Measurements from ENCODE around the gene OGN.

OGN gene

DNA sequence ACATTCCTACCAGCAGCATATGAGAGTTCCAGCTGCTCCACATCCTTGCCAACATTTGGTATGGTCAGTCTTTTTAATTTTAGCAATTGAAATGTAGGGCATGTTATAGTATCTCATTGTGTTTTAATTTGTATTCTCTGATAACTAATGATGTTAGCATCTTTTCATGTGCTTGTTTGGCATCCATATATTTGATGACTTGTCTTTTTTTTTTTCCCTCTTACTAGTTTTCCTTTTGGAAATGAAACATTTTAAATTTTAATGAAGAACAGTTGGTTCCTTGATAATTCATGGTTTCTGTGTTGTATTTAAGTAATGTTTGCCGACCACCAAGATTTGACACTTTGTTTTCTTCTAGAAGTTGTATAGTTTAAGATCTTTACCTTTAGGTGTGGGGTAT, 8.8 kb downstream of the OGN start:
- H3K27ac Mint-ChIP-seq (ENCODE audit: low read depth) = no peak overlapping the region
- H3K27me3 Mint-ChIP-seq = no peaks in the 10 kb centered on the region
- no peaks in the 10 kb centered on the region for H3K36me3 Mint-ChIP-seq (ENCODE audit: insufficient read depth)
- DNase-seq (ENCODE audit: low spot score in 2 of 2) (no peak), ATAC-seq (replicated peaks; ENCODE audit: extremely low read depth, poor library complexity, severe bottlenecking) (no peak)
- no peaks in the 10 kb centered on the region for H3K4me1 Mint-ChIP-seq
- no peaks in the 10 kb centered on the region for H3K9me3 Mint-ChIP-seq
- H3K4me3 Mint-ChIP-seq = no peak overlapping the region

DNA sequence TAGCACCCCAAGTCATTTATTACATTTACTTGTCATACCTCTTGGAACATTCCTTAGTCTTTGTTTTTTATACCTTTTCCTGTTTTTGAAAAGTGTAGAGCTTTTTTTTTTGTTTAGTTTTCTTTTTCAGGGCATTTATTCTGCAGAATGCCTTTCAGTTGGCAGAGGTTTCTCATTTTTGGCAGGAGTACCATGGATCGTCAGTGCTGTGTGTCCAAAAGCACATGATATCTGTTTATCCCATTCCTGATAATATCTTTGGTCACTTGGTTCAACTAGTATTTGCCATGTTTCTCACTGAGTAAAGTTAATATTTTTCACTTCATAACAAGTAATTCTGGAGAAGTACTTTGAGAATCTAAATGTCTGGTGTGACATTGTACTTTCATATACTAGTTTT, 10.7 kb downstream of the OGN start:
- Mint-ChIP-seq H3K27ac (ENCODE audit: low read depth) (no peak overlapping the region), H3K4me1 (no peaks in the 10 kb centered on the region), H3K27me3 (no peaks in the 10 kb centered on the region), H3K36me3 (ENCODE audit: insufficient read depth) (no peaks in the 10 kb centered on the region), H3K9me3 (no peaks in the 10 kb centered on the region), H3K4me3 (no peak overlapping the region)
- DNase-seq (ENCODE audit: low spot score in 2 of 2) = no peak
- no peak for ATAC-seq (replicated peaks; ENCODE audit: extremely low read depth, poor library complexity, severe bottlenecking)

DNA sequence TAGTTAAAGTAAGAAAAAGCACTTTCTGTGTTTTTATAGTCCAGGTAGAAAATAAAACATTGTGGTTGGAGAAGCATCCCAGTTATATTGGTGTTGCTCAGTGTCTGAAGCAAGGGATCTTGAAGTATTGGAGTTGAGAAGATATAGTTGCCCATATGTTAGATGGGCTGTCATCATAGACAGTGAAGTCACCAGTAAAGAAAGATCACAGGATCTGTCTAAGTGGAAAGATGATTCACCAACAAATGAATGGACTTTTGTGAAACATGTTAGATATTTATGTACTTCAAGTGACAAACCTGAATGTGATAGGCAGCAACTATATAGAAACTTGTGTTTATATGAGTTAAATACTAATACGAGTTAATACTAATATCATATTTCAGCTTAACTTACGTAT, 11.7 kb downstream of the OGN start:
- no peaks in the 10 kb centered on the region for H3K9me3 Mint-ChIP-seq
- H3K36me3 Mint-ChIP-seq (ENCODE audit: insufficient read depth) = no peaks in the 10 kb centered on the region
- ATAC-seq (replicated peaks; ENCODE audit: extremely low read depth, poor library complexity, severe bottlenecking) = no peak
- H3K4me1 Mint-ChIP-seq = no peaks in the 10 kb centered on the region
- DNase-seq (ENCODE audit: low spot score in 2 of 2) = no peak
- no peak overlapping the region for H3K27ac Mint-ChIP-seq (ENCODE audit: low read depth)
- no peak overlapping the region for H3K4me3 Mint-ChIP-seq
- H3K27me3 Mint-ChIP-seq = no peaks in the 10 kb centered on the region

DNA sequence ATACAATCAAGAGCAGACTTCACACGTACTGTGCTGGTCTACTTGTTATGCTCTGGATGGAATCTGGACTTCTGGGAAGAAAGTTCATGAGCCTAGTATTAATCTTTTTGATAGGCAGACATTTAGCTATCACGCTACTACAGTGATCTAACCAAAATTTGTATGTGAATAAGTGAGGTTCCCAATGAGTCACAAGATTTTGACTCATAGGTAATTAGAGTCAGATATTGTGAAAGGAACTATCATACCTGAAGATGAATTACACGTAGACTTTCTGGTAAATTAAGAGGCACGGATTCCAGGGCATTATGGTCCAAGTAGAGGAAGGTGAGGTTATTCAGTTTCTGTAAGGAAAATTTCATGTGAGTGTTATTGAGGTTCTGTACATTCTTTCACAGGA, 18.4 kb downstream of the OGN start:
- Mint-ChIP-seq H3K27ac (ENCODE audit: low read depth) (no peak overlapping the region), H3K9me3 (no peaks in the 10 kb centered on the region), H3K4me3 (no peak overlapping the region), H3K4me1 (no peaks in the 10 kb centered on the region), H3K36me3 (ENCODE audit: insufficient read depth) (no peaks in the 10 kb centered on the region), H3K27me3 (no peaks in the 10 kb centered on the region)
- no peak for ATAC-seq (replicated peaks; ENCODE audit: extremely low read depth, poor library complexity, severe bottlenecking)
- DNase-seq (ENCODE audit: low spot score in 2 of 2) = no peak

DNA sequence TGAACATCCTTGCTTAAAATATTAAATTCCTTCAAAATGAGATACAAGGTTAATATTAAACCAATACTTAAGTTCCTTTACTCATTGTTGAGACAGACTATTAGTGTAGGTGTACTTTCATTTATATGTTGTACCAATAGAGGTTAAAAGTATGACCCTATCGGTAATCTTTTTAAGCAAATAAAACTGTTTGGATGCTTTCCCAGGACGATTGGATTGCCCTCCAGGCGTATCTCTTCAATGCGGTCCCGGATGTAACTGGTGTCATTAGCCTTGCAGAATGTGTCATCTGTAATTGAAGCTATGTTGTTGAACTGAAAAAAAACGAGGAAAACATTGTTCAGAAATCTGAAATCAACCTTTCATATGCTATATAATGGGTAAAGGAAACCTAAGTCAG, 18.9 kb downstream of the OGN start:
- ATAC-seq (replicated peaks; ENCODE audit: extremely low read depth, poor library complexity, severe bottlenecking) = no peak
- no peak for DNase-seq (ENCODE audit: low spot score in 2 of 2)
- Mint-ChIP-seq H3K4me1 (no peaks in the 10 kb centered on the region), H3K27me3 (no peaks in the 10 kb centered on the region), H3K27ac (ENCODE audit: low read depth) (no peak overlapping the region), H3K9me3 (no peaks in the 10 kb centered on the region), H3K4me3 (no peak overlapping the region), H3K36me3 (ENCODE audit: insufficient read depth) (no peaks in the 10 kb centered on the region)

DNA sequence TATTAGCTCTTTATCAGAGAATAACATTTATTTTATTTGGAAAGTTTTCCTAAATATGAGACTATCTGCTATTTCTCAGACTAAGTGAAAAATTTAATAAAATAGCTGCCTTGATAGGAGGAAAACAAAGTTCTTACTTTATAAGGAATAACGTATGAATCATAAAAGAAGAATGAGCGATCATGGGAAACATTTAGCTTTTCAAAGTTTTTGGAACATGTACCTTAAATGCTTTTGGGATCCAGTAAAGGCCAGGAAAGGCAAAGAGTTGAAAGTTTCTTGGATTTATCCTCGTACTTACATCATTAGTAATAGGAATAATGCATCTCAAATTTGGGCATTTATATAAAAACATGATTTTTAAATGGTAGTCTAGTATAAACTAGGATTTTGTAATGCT, 19.4 kb downstream of the OGN start:
- H3K27ac Mint-ChIP-seq (ENCODE audit: low read depth) = no peak overlapping the region
- no peak overlapping the region for H3K4me3 Mint-ChIP-seq
- no peaks in the 10 kb centered on the region for H3K9me3 Mint-ChIP-seq
- ATAC-seq (replicated peaks; ENCODE audit: extremely low read depth, poor library complexity, severe bottlenecking) (no peak), DNase-seq (ENCODE audit: low spot score in 2 of 2) (no peak)
- H3K4me1 Mint-ChIP-seq = no peaks in the 10 kb centered on the region
- H3K27me3 Mint-ChIP-seq = no peaks in the 10 kb centered on the region
- H3K36me3 Mint-ChIP-seq (ENCODE audit: insufficient read depth) = no peaks in the 10 kb centered on the region

DNA sequence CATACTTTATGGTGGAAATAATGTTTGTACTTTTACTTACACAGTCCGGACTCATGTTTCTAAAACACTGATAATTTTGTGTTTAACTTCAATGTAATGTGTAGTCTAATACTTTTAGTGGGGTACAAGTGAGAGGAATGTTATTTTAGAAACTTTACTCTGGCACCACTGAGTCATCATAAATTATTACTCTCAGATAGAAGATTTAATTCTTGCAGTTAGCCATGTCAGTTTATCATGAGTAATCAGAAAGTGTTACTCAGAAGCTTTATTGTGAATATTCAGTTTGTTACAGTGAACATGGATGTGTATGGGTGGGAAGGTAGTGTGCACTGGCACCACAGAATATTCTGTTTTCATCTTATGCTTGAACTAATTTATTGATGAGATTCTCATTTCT, 20.0 kb downstream of the OGN start:
- Mint-ChIP-seq H3K9me3 (no peaks in the 10 kb centered on the region), H3K4me1 (peaks cover 3% of the 10 kb centered on the region), H3K4me3 (no peak overlapping the region), H3K36me3 (ENCODE audit: insufficient read depth) (no peaks in the 10 kb centered on the region), H3K27ac (ENCODE audit: low read depth) (no peak overlapping the region), H3K27me3 (no peaks in the 10 kb centered on the region)
- DNase-seq (ENCODE audit: low spot score in 2 of 2) (no peak), ATAC-seq (replicated peaks; ENCODE audit: extremely low read depth, poor library complexity, severe bottlenecking) (no peak)

DNA sequence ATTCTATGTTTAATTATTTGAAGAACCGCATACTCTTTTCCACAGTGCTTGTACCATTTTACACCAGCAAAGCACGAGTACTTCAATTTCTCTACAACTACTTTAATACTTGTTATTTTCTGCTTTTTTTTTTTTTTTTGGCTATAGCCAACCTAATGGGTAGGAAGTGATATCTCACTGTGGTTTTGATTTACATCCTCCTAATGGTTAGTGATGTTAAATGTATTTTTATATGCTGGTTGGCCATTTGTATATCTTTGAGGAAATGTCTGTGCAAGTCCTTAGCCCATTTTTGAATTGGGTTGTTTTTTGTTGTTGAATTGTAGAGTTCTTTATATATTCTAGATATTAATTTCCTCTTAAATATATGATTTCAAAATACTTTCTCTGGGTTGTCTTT, 22.6 kb downstream of the OGN start:
- Mint-ChIP-seq H3K4me1 (peaks cover 20% of the 10 kb centered on the region), H3K36me3 (ENCODE audit: insufficient read depth) (no peaks in the 10 kb centered on the region), H3K4me3 (no peak overlapping the region), H3K27ac (ENCODE audit: low read depth) (no peak overlapping the region), H3K27me3 (no peaks in the 10 kb centered on the region), H3K9me3 (no peaks in the 10 kb centered on the region)
- no peak for DNase-seq (ENCODE audit: low spot score in 2 of 2)
- no peak for ATAC-seq (replicated peaks; ENCODE audit: extremely low read depth, poor library complexity, severe bottlenecking)

DNA sequence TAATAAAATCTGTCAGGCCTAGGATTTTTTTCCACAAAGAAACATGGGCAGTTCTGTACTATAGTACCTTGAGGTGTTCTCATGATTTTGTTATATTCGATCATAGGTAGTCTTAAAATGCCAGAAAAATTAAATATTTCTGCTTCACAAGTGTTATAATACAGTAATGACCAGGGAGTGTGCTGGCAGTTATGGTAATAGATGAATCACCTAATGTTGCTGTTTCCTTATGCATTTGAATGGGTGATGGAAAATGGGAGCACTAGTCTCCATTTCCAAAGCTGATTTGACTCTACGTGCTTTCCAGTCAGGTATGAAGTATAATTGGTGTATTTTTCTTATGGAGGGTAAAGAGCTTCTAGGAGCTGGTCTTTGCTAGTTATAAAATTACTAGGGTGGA, 23.8 kb downstream of the OGN start:
- DNase-seq (ENCODE audit: low spot score in 2 of 2) (no peak), ATAC-seq (replicated peaks; ENCODE audit: extremely low read depth, poor library complexity, severe bottlenecking) (no peak)
- no peaks in the 10 kb centered on the region for H3K36me3 Mint-ChIP-seq (ENCODE audit: insufficient read depth)
- peaks cover 20% of the 10 kb centered on the region for H3K4me1 Mint-ChIP-seq
- H3K27ac Mint-ChIP-seq (ENCODE audit: low read depth) = no peak overlapping the region
- H3K9me3 Mint-ChIP-seq = peaks cover 6% of the 10 kb centered on the region
- H3K4me3 Mint-ChIP-seq = no peak overlapping the region
- no peaks in the 10 kb centered on the region for H3K27me3 Mint-ChIP-seq

DNA sequence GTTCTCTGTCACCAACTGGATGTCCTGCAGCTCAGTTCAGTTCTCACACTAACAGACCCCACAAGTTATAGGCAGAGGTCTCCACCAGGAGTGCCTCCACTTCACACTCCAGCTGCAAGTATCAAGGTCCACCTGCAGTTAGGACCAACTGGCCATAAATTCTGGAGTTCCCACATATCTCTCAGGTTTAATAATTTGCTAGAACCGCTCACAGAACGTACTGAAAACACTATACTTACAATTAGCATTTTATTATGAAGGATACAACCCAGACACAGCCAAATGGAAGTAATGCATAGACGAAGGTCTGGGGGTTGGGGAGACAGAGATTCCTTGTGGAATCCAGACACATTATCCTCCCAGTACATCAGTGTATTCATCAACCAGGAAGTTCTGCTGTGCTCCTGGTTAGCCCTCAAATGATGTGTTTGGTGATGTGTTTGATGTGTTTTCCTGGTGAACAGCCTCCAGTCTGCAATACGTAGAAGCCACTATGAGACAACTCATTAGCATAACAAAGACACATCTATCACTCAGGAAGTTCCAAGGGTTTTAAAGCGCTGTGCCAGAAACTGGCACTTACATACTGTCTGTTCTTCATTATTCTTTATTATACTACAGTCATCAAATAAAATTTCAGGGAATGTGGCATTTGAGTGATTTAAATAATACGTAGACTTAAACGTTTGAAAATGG, 25.4 kb downstream of the OGN start:
- Mint-ChIP-seq H3K27me3 (no peaks in the 10 kb centered on the region), H3K4me1 (peaks cover 20% of the 10 kb centered on the region), H3K4me3 (no peak overlapping the region), H3K27ac (ENCODE audit: low read depth) (peak overlapping the region; percentile 62), H3K9me3 (peaks cover 18% of the 10 kb centered on the region), H3K36me3 (ENCODE audit: insufficient read depth) (no peaks in the 10 kb centered on the region)
- ATAC-seq (replicated peaks; ENCODE audit: extremely low read depth, poor library complexity, severe bottlenecking) (no peak), DNase-seq (ENCODE audit: low spot score in 2 of 2) (no peak)

DNA sequence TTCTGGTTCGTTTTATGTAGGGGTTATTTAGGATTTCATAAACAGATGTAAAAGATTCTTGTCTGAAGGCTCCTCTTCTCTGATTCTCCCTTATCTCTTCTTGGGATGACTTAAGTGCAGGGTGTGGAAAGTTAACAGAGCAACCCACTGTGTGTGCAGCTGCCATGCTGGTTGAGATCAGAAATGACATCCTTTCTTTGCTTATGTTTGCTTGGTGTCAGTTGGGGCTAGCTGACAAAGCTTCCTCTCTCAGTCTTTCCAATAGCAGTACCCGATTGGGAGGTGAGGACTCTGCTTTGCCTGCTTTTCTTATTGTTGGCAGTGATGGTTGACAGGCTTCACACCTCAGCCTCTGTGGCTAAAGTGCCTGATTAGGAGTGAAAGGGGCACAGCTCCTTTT, 26.5 kb downstream of the OGN start:
- no peaks in the 10 kb centered on the region for H3K27me3 Mint-ChIP-seq
- no peak overlapping the region for H3K27ac Mint-ChIP-seq (ENCODE audit: low read depth)
- no peak overlapping the region for H3K4me3 Mint-ChIP-seq
- ATAC-seq (replicated peaks; ENCODE audit: extremely low read depth, poor library complexity, severe bottlenecking) (no peak), DNase-seq (ENCODE audit: low spot score in 2 of 2) (no peak)
- H3K9me3 Mint-ChIP-seq = peaks cover 19% of the 10 kb centered on the region
- no peaks in the 10 kb centered on the region for H3K36me3 Mint-ChIP-seq (ENCODE audit: insufficient read depth)
- peaks cover 20% of the 10 kb centered on the region for H3K4me1 Mint-ChIP-seq

DNA sequence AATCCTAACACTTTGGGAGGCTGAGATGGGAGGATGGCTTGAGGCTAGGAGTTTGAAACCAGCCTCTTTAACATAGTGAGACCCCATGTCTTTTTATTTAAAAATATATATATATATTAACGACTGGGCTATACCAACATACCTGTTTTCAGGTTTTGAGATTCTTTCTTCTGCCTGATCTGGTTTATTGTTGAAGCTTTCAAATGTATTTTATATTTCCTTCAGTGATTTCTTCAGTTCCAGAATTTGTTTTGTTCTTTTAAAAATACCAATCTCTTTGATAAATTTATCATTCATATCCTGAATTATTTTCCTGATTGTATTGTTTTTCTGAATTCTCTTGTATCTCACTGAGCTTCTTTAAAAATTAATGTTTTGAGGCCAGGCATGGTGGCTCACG, 31.2 kb downstream of the OGN start:
- Mint-ChIP-seq H3K9me3 (peaks cover 27% of the 10 kb centered on the region), H3K4me1 (peaks cover 6% of the 10 kb centered on the region), H3K36me3 (ENCODE audit: insufficient read depth) (peaks cover 4% of the 10 kb centered on the region), H3K4me3 (no peak overlapping the region), H3K27ac (ENCODE audit: low read depth) (no peak overlapping the region), H3K27me3 (no peaks in the 10 kb centered on the region)
- ATAC-seq (replicated peaks; ENCODE audit: extremely low read depth, poor library complexity, severe bottlenecking) (no peak), DNase-seq (ENCODE audit: low spot score in 2 of 2) (no peak)

DNA sequence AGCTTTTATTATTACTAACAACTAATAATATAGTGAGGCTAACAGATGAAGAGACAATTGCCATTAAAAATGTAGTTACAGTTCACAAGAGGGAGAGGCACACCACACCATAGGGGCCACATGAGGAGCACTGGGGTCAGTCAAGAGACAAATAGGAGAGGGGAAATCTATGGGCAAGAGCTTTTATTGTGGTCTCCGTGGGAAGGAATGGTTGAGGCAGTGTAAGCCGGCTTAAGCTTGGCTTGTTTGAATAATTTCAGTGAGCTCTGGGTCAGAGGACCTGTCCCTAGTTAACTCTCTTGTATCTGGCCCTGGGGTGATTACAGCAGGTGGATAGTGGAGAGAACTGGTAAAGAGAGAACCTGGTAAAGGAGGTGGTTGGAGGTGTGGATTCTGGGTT, 35.3 kb downstream of the OGN start:
- ATAC-seq (replicated peaks; ENCODE audit: extremely low read depth, poor library complexity, severe bottlenecking) = no peak
- Mint-ChIP-seq H3K4me1 (no peaks in the 10 kb centered on the region), H3K27me3 (no peaks in the 10 kb centered on the region), H3K4me3 (no peak overlapping the region), H3K27ac (ENCODE audit: low read depth) (no peak overlapping the region), H3K9me3 (peaks cover 9% of the 10 kb centered on the region), H3K36me3 (ENCODE audit: insufficient read depth) (peaks cover 4% of the 10 kb centered on the region)
- no peak for DNase-seq (ENCODE audit: low spot score in 2 of 2)

DNA sequence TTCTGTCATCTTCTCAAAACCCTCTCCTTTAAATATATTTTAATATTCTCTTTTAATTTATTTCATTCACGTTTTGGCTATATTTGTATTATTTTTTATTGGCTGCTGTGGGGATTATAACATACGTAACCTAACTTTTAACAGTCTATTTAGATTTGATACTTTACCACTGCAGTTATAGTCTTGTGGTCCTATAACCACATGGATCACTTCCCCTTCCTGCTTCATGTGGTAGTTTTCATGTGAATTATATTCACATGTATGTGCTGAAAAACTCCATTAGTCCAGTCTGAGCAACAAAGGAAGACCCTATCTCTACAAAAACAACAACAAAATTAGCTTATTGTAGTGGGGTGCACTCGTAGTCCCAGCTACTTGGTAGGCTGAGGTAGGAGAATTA, 44.3 kb downstream of the OGN start:
- no peak for DNase-seq (ENCODE audit: low spot score in 2 of 2)
- H3K27me3 Mint-ChIP-seq = no peaks in the 10 kb centered on the region
- H3K27ac Mint-ChIP-seq (ENCODE audit: low read depth) = no peak overlapping the region

More for the DNA sequence above, 44.3 kb downstream of the OGN start:
- Mint-ChIP-seq H3K4me3 (no peak overlapping the region), H3K9me3 (peaks cover 8% of the 10 kb centered on the region), H3K4me1 (no peaks in the 10 kb centered on the region), H3K36me3 (ENCODE audit: insufficient read depth) (no peaks in the 10 kb centered on the region)
- ATAC-seq (replicated peaks; ENCODE audit: extremely low read depth, poor library complexity, severe bottlenecking) = no peak

Data from central memory CD8-positive, alpha-beta T cell (primary cell).